CD4-positive, alpha-beta T cell treated with Interferon alpha-2 for 1 hour (primary cell): ENCODE data around the gene FKBP9.
"Not testable (repeated sequence)": the region's sequence is repeated elsewhere in the genome, so short reads cannot be mapped to it uniquely, and the experiment has no call there.

Experiments used
- DNase-seq, 2 donors: peaks; one replicate each; pipeline ENCODE4 v3.0.0-alpha.2; 2020 to 2022

FKBP9 gene

GRCh38 chr7:32952876-32953275 is 4.4 kb upstream of the FKBP9 start:
- DNase-seq: no peak

- DNase-seq: no peak
Measured at GRCh38 chr7:32958046-32959025, 1.1 kb downstream of the FKBP9 start.

GRCh38 chr7:32963880-32964301 is 6.7 kb downstream of the FKBP9 start:
- not testable (repeated sequence) for DNase-seq

GRCh38 chr7:32964461-32965159 is 7.4 kb downstream of the FKBP9 start:
- DNase-seq: peak in 1 of 2 donors; percentile 6

GRCh38 chr7:32966489-32967267 is 9.4 kb downstream of the FKBP9 start:
- DNase-seq: not testable (repeated sequence)

GRCh38 chr7:32967268-32967582 is 10.0 kb downstream of the FKBP9 start:
- DNase-seq: not testable (repeated sequence)

- not testable (repeated sequence) for DNase-seq
Measured at GRCh38 chr7:32971967-32972366, 14.7 kb downstream of the FKBP9 start.

- DNase-seq: not testable (repeated sequence)
Measured at GRCh38 chr7:32977159-32977558, 19.9 kb downstream of the FKBP9 start.

- DNase-seq: not testable (repeated sequence)
Measured at GRCh38 chr7:32979246-32979645, 22.0 kb downstream of the FKBP9 start.

- not testable (repeated sequence) for DNase-seq
Measured at GRCh38 chr7:32979902-32980301, 22.7 kb downstream of the FKBP9 start.

GRCh38 chr7:32988148-32988547 is 30.9 kb downstream of the FKBP9 start:
- DNase-seq: not testable (repeated sequence)

- not testable (repeated sequence) for DNase-seq
Measured at GRCh38 chr7:32991068-32991585, 33.9 kb downstream of the FKBP9 start.

- peak in 1 of 2 donors; percentile 17 for DNase-seq
Measured at GRCh38 chr7:32991975-32992700, 34.9 kb downstream of the FKBP9 start.

- not testable (repeated sequence) for DNase-seq
Measured at GRCh38 chr7:32992750-32993149, 35.5 kb downstream of the FKBP9 start.

GRCh38 chr7:32997956-32998355 is 40.7 kb downstream of the FKBP9 start:
- not testable (repeated sequence) for DNase-seq

- DNase-seq: not testable (repeated sequence)
Measured at GRCh38 chr7:32998361-32999171, 41.3 kb downstream of the FKBP9 start.

- DNase-seq: not testable (repeated sequence)
Measured at GRCh38 chr7:32999380-32999779, 42.1 kb downstream of the FKBP9 start.

GRCh38 chr7:33003111-33003510 is 45.9 kb downstream of the FKBP9 start:
- not testable (repeated sequence) for DNase-seq

- DNase-seq: not testable (repeated sequence)
Measured at GRCh38 chr7:33004104-33004616, 46.9 kb downstream of the FKBP9 start.

- not testable (repeated sequence) for DNase-seq
Measured at GRCh38 chr7:33005193-33005592, 48.0 kb downstream of the FKBP9 start.

GRCh38 chr7:33005690-33006089 is 48.5 kb downstream of the FKBP9 start:
- not testable (repeated sequence) for DNase-seq
